T-helper 1 cell treated with Interleukin-12 subunit alpha and Interleukin-12 subunit beta and Interleukin-4 antibody, amounts not matched to agents 30 ng/mL and 1 ng/mL, for 36 hours (primary cell): Measurements from ENCODE around the gene PM20D2. TPM values are rescaled to one million over a fixed set of nuclear protein-coding genes. Genes with fewer than 3 reads are reported as not detected.

Experiments used
- intact Hi-C: fragments of 100-400 bp; cut with micrococcal nuclease; formaldehyde crosslinking; loops from one replicate; pipeline ENCODE4 v1.15.1; 2024
- total RNA-seq: library from RNA; stranded (reverse); gene quantifications from 2 replicates; pipeline ENCODE4 v1.2.3, GENCODE V29; 2022

The PM20D2 gene
- total RNA-seq = 7.2 and 8.2 TPM in 2 replicates

- intact Hi-C loops = loop anchor here (1.0 to 10.0 kb wide), 11 partner anchors 29 to 1439 kb away; partner anchors contain the start of genes CASP8AP2, LYRM2, MAP3K7 and RNGTT
These were observed at the start of gene PM20D2 for GRCh38 chr6:89145956-89146717. Gene PM20D2 (plus strand): TSS chr6:89146055. CDS start chr6:89146145, 90 bp downstream.

GRCh38 chr6:89098461-89098860 is 47.4 kb upstream of the PM20D2 start:
- intact Hi-C loops = no loop called here

- intact Hi-C loops = no loop called here
These were observed 45.7 kb upstream of the PM20D2 start for GRCh38 chr6:89100114-89100513.

GRCh38 chr6:89110284-89110683 is 35.6 kb upstream of the PM20D2 start:
- intact Hi-C loops = no loop called here

- intact Hi-C loops = no loop called here
These were observed 33.9 kb upstream of the PM20D2 start for GRCh38 chr6:89111933-89112332.

- intact Hi-C loops = loop anchor here (1.0 to 2.0 kb wide), 2 partner anchors 29 to 36 kb away; partner anchors contain the start of gene PNRC1
These were observed 29.2 kb upstream of the PM20D2 start for GRCh38 chr6:89116702-89117101.

- intact Hi-C loops = loop anchor here (1.0 to 2.0 kb wide), 2 partner anchors 28 to 37 kb away; partner anchors contain the start of gene PNRC1
These were observed 28.4 kb upstream of the PM20D2 start, which contains the start of gene SRSF12 for GRCh38 chr6:89117211-89118108. Gene SRSF12 (minus strand): TSS chr6:89118071. CDS start chr6:89117887, 184 bp downstream.

GRCh38 chr6:89118931-89119330 is 26.9 kb upstream of the PM20D2 start:
- intact Hi-C loops = no loop called here

- intact Hi-C loops = loop anchor here (10.0 kb wide), 1 partner anchor 896 kb away; no protein-coding TSS in a partner anchor
These were observed 25.5 kb upstream of the PM20D2 start for GRCh38 chr6:89120371-89120770.

- intact Hi-C loops = loop anchor here (1.0 to 10.0 kb wide), 4 partner anchors 120 to 897 kb away; no protein-coding TSS in a partner anchor
These were observed 23.9 kb upstream of the PM20D2 start for GRCh38 chr6:89121934-89122333.

- intact Hi-C loops = loop anchor here (1.0 to 10.0 kb wide), 5 partner anchors 120 to 898 kb away; no protein-coding TSS in a partner anchor
These were observed 23.2 kb upstream of the PM20D2 start for GRCh38 chr6:89122625-89123024.

GRCh38 chr6:89128256-89128671 is 17.6 kb upstream of the PM20D2 start:
- intact Hi-C loops = loop anchor here (10.0 kb wide), 1 partner anchor 903 kb away; no protein-coding TSS in a partner anchor

GRCh38 chr6:89131599-89131998 is 14.3 kb upstream of the PM20D2 start:
- intact Hi-C loops = no loop called here

GRCh38 chr6:89132057-89132456 is 13.8 kb upstream of the PM20D2 start:
- intact Hi-C loops = no loop called here

GRCh38 chr6:89133981-89134380 is 11.9 kb upstream of the PM20D2 start:
- intact Hi-C loops = no loop called here

GRCh38 chr6:89134723-89135122 is 11.1 kb upstream of the PM20D2 start:
- intact Hi-C loops = no loop called here

- intact Hi-C loops = no loop called here
These were observed 7.7 kb upstream of the PM20D2 start for GRCh38 chr6:89138173-89138572.

- intact Hi-C loops = loop anchor here (10.0 kb wide), 1 partner anchor 1445 kb away; the partner anchor contains the start of gene MAP3K7
These were observed 6.1 kb upstream of the PM20D2 start for GRCh38 chr6:89139509-89140346.

- intact Hi-C loops = loop anchor here (10.0 kb wide), 1 partner anchor 1444 kb away; the partner anchor contains the start of gene MAP3K7
These were observed 5.3 kb upstream of the PM20D2 start for GRCh38 chr6:89140347-89141156.
